DMS114 treated with DMSO at 0.1 percent for 48 hours (cell line): Measurements from ENCODE around the gene TSPAN14.
"Not testable (repeated sequence)": the region's sequence is repeated elsewhere in the genome, so short reads cannot be mapped to it uniquely, and the experiment has no call there.

Source experiments
- DNase-seq: peaks from one replicate; lab custom pipeline; 2025; ENCODE audit not compliant: unreplicated experiment; lab: John Stamatoyannopoulos, UW

Gene TSPAN14

DNA sequence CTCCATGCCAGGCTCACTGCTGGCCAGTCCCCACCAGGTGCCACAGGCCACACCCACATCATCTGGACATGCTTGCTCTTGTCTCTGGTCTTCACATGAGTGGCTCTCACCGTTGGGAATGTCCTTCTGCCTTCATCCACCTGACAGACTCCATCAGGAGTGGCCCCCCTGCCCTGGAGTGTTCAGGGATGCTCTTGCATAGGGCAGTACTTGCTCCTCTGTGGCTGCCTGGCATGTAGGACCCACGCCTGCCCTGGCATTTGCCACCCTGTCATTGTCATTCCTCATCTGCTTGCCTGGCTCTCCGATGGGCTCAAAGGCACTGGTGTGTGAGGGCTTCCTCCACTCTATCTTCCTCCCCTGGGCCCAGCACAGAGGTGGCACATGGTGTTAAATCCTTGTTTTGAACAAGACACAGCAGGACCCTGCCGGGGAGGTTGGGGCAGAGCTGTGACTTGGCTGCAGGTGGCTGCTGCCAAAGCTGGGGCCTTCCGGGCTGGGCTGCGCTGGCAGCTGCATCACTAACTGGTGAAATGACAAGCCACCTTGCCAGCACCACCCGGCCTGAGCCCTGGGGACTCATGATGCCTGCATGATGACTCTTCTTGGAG, 85.4 kb downstream of the TSPAN14 start:
- no peak for DNase-seq

- no peak for DNase-seq
Observed at GRCh38 chr10:80540136-80540535, 86.0 kb downstream of the TSPAN14 start.

DNA sequence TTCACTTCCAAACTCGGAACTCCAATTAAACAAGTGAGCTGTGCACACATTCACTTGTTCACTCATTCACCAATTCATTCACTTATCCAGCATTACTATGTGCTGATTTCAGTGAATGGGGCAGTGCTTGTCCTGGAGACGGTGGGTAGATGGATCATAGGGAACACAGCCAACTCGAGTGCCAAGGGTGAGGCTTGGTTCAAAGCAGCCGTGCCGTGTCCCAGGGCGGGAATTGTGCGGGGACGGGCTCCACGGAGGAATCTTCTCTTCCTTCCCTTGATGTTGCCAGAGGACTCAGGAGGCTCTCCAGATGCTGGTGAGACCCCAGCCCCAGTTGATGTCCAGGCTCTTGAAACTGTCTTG, 86.5 kb downstream of the TSPAN14 start:
- DNase-seq, result no peak

GRCh38 chr10:80540981-80541750, 87.1 kb downstream of the TSPAN14 start:
- no peak for DNase-seq

- no peak for DNase-seq
Observed at GRCh38 chr10:80542053-80542452, 87.9 kb downstream of the TSPAN14 start.

DNA sequence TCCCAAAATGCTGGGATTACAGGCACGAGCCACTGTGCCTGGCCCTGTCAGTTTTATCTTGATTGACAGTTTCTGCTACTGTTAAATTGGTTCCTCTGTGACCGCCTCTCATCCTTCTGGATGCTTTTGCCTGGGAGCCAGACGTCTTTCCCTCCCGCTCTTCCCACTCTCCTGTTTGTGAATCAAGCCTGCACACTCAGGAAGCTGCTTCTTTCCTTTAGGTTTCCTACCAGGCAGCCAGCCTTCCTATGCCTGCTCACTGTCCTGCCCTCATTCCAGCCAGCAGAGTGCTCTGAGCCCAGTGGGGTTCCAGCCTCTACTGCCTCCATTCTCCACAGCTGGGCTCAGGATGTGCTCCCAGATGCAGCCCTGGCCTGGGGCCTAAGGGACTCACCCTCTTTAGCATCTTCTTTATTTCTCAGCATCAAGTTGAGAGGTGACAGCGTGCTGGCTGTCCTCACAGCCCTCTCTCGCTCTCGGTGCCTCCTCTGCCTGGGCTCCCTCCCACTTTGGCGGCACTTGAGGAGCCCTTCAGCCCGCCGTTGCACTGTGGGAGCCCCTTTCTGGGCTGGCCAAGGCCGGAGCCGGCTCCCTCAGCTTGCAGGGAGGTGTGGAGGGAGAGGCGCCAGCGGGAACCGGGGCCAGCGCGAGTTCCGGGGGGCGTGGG, 88.7 kb downstream of the TSPAN14 start:
- no peak for DNase-seq

- not testable (repeated sequence) for DNase-seq
Observed at GRCh38 chr10:80543319-80543672, 89.2 kb downstream of the TSPAN14 start.

- no peak for DNase-seq
Observed at GRCh38 chr10:80544316-80544953, 90.3 kb downstream of the TSPAN14 start.

DNA sequence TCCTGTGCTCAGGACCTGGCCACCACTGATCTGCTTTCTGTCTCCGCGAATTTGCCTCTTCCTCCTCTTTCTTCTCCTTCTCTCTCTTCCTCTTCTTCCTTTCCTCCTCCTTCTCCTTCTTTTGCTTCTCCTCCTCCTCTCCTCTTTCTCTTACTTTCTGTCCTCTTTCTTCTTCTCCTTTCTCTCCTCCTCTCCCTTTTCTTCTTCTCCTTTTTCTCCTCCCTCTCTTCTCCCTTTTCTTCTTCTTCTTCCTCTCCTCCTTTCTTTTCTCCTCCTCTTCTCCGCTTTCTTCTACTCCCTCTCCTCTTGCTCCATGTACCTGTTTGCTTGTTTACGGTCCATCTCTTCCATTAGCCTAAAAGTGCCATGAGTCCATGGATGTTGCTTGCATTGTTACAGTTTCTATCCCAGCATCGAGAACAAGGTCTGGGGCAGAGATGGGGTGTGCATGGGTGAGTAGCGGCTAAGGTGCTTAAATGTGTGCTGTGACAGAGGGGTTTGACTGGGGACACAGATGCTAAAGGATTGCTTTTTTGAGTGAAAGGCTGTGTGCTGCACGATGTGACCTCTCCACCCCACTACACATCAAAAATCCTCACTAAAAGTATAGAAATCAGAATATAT, 91.3 kb downstream of the TSPAN14 start:
- no peak for DNase-seq

GRCh38 chr10:80552151-80552646, 98.1 kb downstream of the TSPAN14 start:
- no peak for DNase-seq

DNA sequence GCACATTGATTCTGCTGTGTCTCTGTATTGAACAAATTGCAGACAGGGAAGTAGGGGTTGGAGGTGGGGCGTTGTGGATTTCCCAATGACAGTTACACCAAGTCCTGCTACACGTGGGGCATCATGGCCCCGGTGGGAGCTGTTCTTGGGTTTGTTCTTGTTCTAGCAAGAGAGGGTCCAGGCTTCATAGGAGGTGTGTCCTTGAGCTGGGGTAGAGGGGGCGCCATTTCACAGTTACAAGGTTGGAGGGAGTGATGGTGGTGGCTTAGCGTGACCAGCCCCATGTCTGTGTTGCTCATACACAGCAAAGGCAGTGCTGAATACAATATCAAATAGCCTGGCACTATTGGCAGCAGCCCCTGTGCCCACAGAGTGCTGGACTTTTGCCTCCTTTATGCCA, 99.3 kb downstream of the TSPAN14 start:
- no peak for DNase-seq

DNA sequence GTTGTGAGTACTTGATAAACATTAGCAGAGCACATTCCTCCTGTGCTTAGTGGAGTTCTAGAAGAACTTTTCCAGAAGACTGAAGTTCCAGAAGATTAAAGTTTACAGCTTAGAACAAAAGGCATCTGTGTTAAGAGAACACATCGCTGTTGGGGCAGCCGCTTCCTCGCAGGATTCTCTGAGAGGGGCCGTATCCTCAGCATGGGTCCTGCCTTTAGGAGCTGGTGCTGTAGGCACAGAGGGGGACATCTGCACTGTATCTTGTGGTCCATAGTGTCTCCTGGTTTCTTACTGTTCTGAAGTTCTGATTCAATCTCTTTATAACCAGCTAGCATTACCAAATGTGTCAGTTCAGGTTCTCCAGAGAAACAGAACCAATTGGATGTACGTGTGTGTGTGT, 99.9 kb downstream of the TSPAN14 start:
- no peak for DNase-seq

DNA sequence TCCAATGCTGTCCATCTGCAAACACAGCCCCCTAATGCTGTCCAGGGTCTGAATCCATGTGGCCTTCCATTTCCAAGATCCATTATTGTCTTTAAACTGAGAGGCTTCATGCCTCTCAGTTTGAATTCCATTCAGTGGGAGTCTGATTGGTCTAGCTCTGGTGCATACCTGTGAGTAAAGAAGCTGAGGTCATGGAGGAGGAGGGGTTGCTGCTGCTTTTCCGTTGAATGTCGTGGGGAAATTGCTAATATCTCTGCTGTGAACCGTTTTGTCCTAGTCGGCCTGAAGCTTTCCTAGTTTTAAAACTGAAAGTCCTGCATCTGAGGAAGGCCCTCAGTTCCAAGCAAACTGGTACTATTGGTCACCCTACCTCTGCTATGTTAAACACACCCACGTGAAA, 101.3 kb downstream of the TSPAN14 start:
- no peak for DNase-seq

- DNase-seq, result no peak
Observed at GRCh38 chr10:80561950-80562349, 107.8 kb downstream of the TSPAN14 start.

- no peak for DNase-seq
Observed at GRCh38 chr10:80567292-80567691, 113.2 kb downstream of the TSPAN14 start.

GRCh38 chr10:80569131-80569895, 115.2 kb downstream of the TSPAN14 start:
- DNase-seq, result no peak

- no peak for DNase-seq
Observed at GRCh38 chr10:80571352-80571751, 117.2 kb downstream of the TSPAN14 start.

GRCh38 chr10:80579181-80579763, 125.2 kb downstream of the TSPAN14 start:
- DNase-seq, result no peak

DNA sequence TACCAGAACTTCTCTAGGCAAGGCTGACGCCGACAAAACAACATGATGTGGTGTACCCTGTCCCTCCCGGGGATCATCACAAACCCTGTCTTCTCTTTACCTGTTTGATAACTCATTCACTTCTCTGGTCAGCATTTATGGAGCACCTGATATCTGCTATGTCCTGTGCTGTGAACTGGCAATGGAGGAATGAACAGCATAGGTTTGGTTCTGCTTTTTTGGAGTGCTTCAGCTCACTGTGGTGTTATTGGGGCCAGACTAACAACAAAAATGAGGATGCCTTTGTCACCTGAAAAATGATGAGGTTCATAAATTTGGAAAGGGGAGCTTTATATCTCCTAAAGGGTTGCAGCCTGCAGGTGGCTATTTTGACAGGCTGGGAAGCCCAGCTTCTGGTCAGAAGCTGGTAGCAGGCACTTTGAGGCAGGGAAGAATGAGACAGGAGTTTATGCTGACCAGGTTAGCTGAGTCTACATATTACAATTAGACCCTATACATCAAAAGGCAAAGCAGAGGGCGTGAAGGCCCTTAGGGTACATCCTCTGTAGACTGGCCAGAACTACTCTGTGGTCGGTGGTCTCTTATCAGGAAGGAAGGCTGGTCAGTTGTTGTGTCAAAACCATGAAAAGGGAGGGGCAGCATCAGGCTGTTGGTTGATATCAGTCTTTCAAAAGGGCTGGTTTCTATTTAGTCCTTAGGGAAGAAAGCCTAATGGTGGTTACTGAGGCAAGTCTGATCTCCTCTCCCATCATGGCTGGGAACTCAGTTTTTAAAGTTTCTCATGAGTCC, 125.9 kb downstream of the TSPAN14 start:
- no peak for DNase-seq
